H9 (cell line): Measurements from ENCODE around the gene TBXAS1. TPM values are rescaled to one million over a fixed set of nuclear protein-coding genes. Genes with fewer than 3 reads are reported as not detected.

Experiments used
- DNase-seq: peaks from one replicate; pipeline ENCODE4 v3.0.0-alpha.2; 2017
- H2AFZ ChIP-seq: one replicate; pipeline ENCODE4 v1.6.1; 2013; ENCODE audit warnings: mild to moderate bottlenecking, low read length, control low read depth, moderate library complexity
- H2AK5ac ChIP-seq: 2 replicates; pipeline ENCODE4 v1.6.1; 2013; ENCODE audit warnings: low read length, control low read depth, mixed read lengths; ENCODE audit not compliant: insufficient read length
- H2BK120ac ChIP-seq: one replicate; pipeline ENCODE4 v1.6.1; 2013; ENCODE audit warnings: low read depth, mild to moderate bottlenecking, low read length, control low read depth, inconsistent platforms; ENCODE audit not compliant: poor library complexity, severe bottlenecking
- H2BK12ac ChIP-seq: 2 replicates; pipeline ENCODE4 v1.6.1; 2013; ENCODE audit warnings: low read length, control low read depth, mixed read lengths, low read depth; ENCODE audit not compliant: insufficient read length
- H2BK15ac ChIP-seq: 2 replicates; pipeline ENCODE4 v1.6.1; 2013; ENCODE audit warnings: low read depth, low read length, control low read depth
- H2BK20ac ChIP-seq: one replicate; pipeline ENCODE4 v1.6.1; 2013; ENCODE audit warnings: low read depth, mild to moderate bottlenecking, low read length, control low read depth, inconsistent platforms; ENCODE audit not compliant: poor library complexity, severe bottlenecking
- H2BK5ac ChIP-seq: 2 replicates; pipeline ENCODE4 v1.6.1; 2013; ENCODE audit warnings: low read length, control low read depth, mixed read lengths; ENCODE audit not compliant: insufficient read length
- H3K14ac ChIP-seq: 2 replicates; pipeline ENCODE4 v1.6.1; 2013; ENCODE audit warnings: low read length, control low read depth; ENCODE audit not compliant: insufficient read depth
- H3K18ac ChIP-seq: 2 replicates; pipeline ENCODE4 v1.6.1; 2013; ENCODE audit warnings: low read depth, mild to moderate bottlenecking, mixed read lengths, low read length, control low read depth; ENCODE audit not compliant: insufficient read length
- H3K23ac ChIP-seq: 2 replicates; pipeline ENCODE4 v1.6.1; 2013; ENCODE audit warnings: low read length, control low read depth, mixed read lengths, low read depth; ENCODE audit not compliant: insufficient read length
- H3K23me2 ChIP-seq: 2 replicates; pipeline ENCODE4 v1.6.1; 2013; ENCODE audit warnings: low read depth, mild to moderate bottlenecking, mixed read lengths, low read length, control low read depth; ENCODE audit not compliant: insufficient read length, poor library complexity, severe bottlenecking
- H3K27ac ChIP-seq: 2 replicates; pipeline ENCODE4 v1.5.1; 2013; ENCODE audit warnings: low read length, control low read depth, mixed read lengths, low read depth; ENCODE audit not compliant: insufficient read length
- H3K27me3 ChIP-seq: 2 replicates; pipeline ENCODE4 v1.6.1; 2013; ENCODE audit warnings: low read length, control low read depth, inconsistent platforms; ENCODE audit not compliant: insufficient read depth
- H3K4ac ChIP-seq: 2 replicates; pipeline ENCODE4 v1.6.1; 2013; ENCODE audit warnings: low read depth, mild to moderate bottlenecking, control low read depth, inconsistent platforms, low read length, moderate library complexity
- H3K4me1 ChIP-seq: 2 replicates; pipeline ENCODE4 v1.6.1; 2013; ENCODE audit warnings: low read length, control low read depth, inconsistent platforms; ENCODE audit not compliant: insufficient read depth
- H3K4me2 ChIP-seq: 2 replicates; pipeline ENCODE4 v1.6.1; 2013; ENCODE audit warnings: low read length, control low read depth, mixed read lengths; ENCODE audit not compliant: insufficient read length, insufficient read depth
- H3K56ac ChIP-seq: 2 replicates; pipeline ENCODE4 v1.6.1; 2013; ENCODE audit warnings: low read depth, mild to moderate bottlenecking, mixed read lengths, low read length, control low read depth; ENCODE audit not compliant: insufficient read length
- H3K79me1 ChIP-seq: 2 replicates; pipeline ENCODE4 v1.6.1; 2013; ENCODE audit warnings: low read depth, mild to moderate bottlenecking, moderate library complexity, low read length, control low read depth, inconsistent platforms; ENCODE audit not compliant: insufficient read depth, poor library complexity, severe bottlenecking
- H3K79me2 ChIP-seq: 2 replicates; pipeline ENCODE4 v1.6.1; 2013; ENCODE audit warnings: low read length, control low read depth, inconsistent platforms; ENCODE audit not compliant: insufficient read depth
- H3K9ac ChIP-seq: 2 replicates; pipeline ENCODE4 v1.6.1; 2013; ENCODE audit warnings: low read length, control low read depth, mixed read lengths; ENCODE audit not compliant: insufficient read length; ENCODE audit errors: extremely low read depth
- H3K9me3 ChIP-seq: one replicate; pipeline ENCODE4 v1.6.1; 2013; ENCODE audit warnings: low read depth, low read length, inconsistent platforms; ENCODE audit not compliant: control insufficient read depth
- H3T11ph ChIP-seq: one replicate; pipeline ENCODE4 v1.6.1; 2013; ENCODE audit warnings: mild to moderate bottlenecking, low read length, control low read depth, inconsistent platforms
- H4K20me1 ChIP-seq: one replicate; pipeline ENCODE4 v1.6.1; 2013; ENCODE audit not compliant: control insufficient read depth, insufficient read length, insufficient read depth
- H4K5ac ChIP-seq: 2 replicates; pipeline ENCODE4 v1.6.1; 2013; ENCODE audit warnings: low read depth, mild to moderate bottlenecking, mixed read lengths, low read length, control low read depth; ENCODE audit not compliant: insufficient read length
- H4K8ac ChIP-seq: replicated peaks from 2 replicates; pipeline ENCODE4 v1.6.1; 2013; ENCODE audit warnings: low read length, control low read depth, mixed read lengths, low read depth; ENCODE audit not compliant: insufficient read length
- H4K91ac ChIP-seq: 2 replicates; pipeline ENCODE4 v1.6.1; 2013; ENCODE audit warnings: low read depth, mild to moderate bottlenecking, moderate library complexity, mixed read lengths, low read length, control low read depth; ENCODE audit not compliant: insufficient read length
- H3K27ac Mint-ChIP-seq, 3 experiments: 2 replicates in 2 of 3; 3 replicates in 1 of 3; pipeline ENCODE4 v1.8.0; 2020 to 2021; ENCODE audit warnings: mixed read lengths in 3 of 3, mild to moderate bottlenecking in 1 of 3, moderate library complexity in 1 of 3
- H3K27me3 Mint-ChIP-seq: 2 replicates; pipeline ENCODE4 v1.8.0; 2021; ENCODE audit warnings: low read depth, mild to moderate bottlenecking, moderate library complexity, mixed read lengths
- H3K36me3 Mint-ChIP-seq, 3 experiments: 2 replicates in 2 of 3; 3 replicates in 1 of 3; pipeline ENCODE4 v1.8.0; 2020 to 2021; ENCODE audit warnings: low read depth in 3 of 3, mixed read lengths in 3 of 3; ENCODE audit not compliant: insufficient read depth in 1 of 3
- H3K4me1 Mint-ChIP-seq, 2 experiments: 2 replicates each; pipeline ENCODE4 v1.8.0; 2020; ENCODE audit warnings: mixed read lengths in 2 of 2
- H3K4me3 Mint-ChIP-seq, 2 experiments: 2 replicates in 1 of 2; 3 replicates in 1 of 2; pipeline ENCODE4 v1.8.0; 2020 to 2021; ENCODE audit warnings: mild to moderate bottlenecking in 2 of 2, mixed read lengths in 2 of 2, moderate library complexity in 1 of 2
- H3K9me3 Mint-ChIP-seq, 2 experiments: 2 replicates in 1 of 2; 3 replicates in 1 of 2; pipeline ENCODE4 v1.8.0; 2020; ENCODE audit warnings: mild to moderate bottlenecking in 2 of 2, mixed read lengths in 2 of 2, moderate library complexity in 1 of 2
- WGBS: extraction: QIAGEN DNeasy Blood & Tissue Kit; methylation state at CpG from one replicate; pipeline ENCODE4 v1.1.7; 2013; ENCODE audit warnings: missing lambda C conversion rate, low lambda C conversion rate, mixed read lengths; ENCODE audit not compliant: insufficient read length; ENCODE audit errors: extremely low coverage; 5-methylcytosine and 5-hydroxymethylcytosine counted together
- total RNA-seq: library from RNA; stranded (reverse); gene quantifications from 2 replicates; pipeline ENCODE4 v1.2.1, GENCODE V29; 2021
- TF ChIP-seq, protein P1 (sequence below): fragments of 200-600 bp; sonication (generic); conservative IDR thresholded peaks from 3 replicates; pipeline ENCODE4 v1.8.0; 2021; ENCODE audit warnings: antibody characterized with exemption, mild to moderate bottlenecking

The TBXAS1 gene
- total RNA-seq, 1 experiment from 2014 or later, result 0.39 TPM

DNA sequence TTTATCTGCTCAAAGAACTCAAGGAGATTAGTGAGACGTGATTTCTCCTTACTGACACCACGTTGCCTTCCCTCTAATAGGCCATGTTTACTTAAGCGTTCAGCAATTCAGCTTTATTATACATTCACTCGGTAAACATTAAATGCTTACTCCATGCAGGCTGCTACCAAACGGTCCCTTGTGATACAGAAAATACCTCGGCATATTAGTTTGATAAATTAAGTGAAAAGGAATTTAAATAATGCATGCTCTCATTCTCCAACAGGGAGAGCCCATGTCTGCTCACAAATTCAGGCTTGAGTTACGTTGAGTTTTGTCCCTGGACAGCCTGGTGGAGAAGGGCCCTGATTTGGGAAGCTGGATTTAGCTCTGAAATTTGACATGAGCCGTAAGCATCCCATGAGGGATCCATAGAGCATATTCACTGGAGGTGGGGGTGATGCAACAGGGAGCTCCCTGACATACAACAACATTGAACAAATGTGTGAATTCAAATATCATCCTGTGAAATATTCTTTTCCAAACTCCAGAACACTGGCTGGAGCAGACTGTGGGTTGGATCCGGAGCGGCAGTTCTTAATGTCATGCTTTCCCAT lies 86.3 kb downstream of the TBXAS1 start:
- H2AFZ ChIP-seq, result no peak overlapping the region
- H3K14ac ChIP-seq, result no peak overlapping the region
- no peak overlapping the region for H4K5ac ChIP-seq
- H3K27ac ChIP-seq, result no peak overlapping the region
- no peaks in the 10 kb centered on the region for H3K27me3 ChIP-seq
- no peak overlapping the region for H3K4me2 ChIP-seq
- H3K79me2 ChIP-seq, result no peaks in the 10 kb centered on the region
- H3K56ac ChIP-seq, result no peak overlapping the region
- Mint-ChIP-seq H3K36me3 (no peaks in the 10 kb centered on the region), H3K4me1 (peaks cover 4 to 9% of the 10 kb centered on the region in 2 experiments; a peak in 2 of 4 replicates), H3K27me3 (no peaks in the 10 kb centered on the region; the same call in 1 of the 2 replicates), H3K27ac (no peak overlapping the region), H3K9me3 (no peaks in the 10 kb centered on the region), H3K4me3 (no peak overlapping the region)
- no peak overlapping the region for H2BK5ac ChIP-seq
- TF ChIP-seq, protein P1, sequence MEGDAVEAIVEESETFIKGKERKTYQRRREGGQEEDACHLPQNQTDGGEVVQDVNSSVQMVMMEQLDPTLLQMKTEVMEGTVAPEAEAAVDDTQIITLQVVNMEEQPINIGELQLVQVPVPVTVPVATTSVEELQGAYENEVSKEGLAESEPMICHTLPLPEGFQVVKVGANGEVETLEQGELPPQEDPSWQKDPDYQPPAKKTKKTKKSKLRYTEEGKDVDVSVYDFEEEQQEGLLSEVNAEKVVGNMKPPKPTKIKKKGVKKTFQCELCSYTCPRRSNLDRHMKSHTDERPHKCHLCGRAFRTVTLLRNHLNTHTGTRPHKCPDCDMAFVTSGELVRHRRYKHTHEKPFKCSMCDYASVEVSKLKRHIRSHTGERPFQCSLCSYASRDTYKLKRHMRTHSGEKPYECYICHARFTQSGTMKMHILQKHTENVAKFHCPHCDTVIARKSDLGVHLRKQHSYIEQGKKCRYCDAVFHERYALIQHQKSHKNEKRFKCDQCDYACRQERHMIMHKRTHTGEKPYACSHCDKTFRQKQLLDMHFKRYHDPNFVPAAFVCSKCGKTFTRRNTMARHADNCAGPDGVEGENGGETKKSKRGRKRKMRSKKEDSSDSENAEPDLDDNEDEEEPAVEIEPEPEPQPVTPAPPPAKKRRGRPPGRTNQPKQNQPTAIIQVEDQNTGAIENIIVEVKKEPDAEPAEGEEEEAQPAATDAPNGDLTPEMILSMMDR, result no peak
- no peak overlapping the region for H2BK120ac ChIP-seq
- H3K23me2 ChIP-seq, result no peaks in the 10 kb centered on the region
- no peak overlapping the region for H3K4ac ChIP-seq
- H3K4me1 ChIP-seq, result no peaks in the 10 kb centered on the region
- no peak overlapping the region for H3T11ph ChIP-seq
- no peak overlapping the region for H2BK15ac ChIP-seq
- H3K79me1 ChIP-seq, result no peaks in the 10 kb centered on the region
- no peak overlapping the region for H3K23ac ChIP-seq
- no peaks in the 10 kb centered on the region for H3K9me3 ChIP-seq
- no CpG with 5 or more reads among the region's 10 CpGs for WGBS
- H2BK12ac ChIP-seq, result no peak overlapping the region
- H4K20me1 ChIP-seq, result no peaks in the 10 kb centered on the region
- H4K91ac ChIP-seq, result no peak overlapping the region
- no peak for DNase-seq
- no peak overlapping the region for H3K18ac ChIP-seq
- no peak overlapping the region for H2BK20ac ChIP-seq
- no peak overlapping the region for H4K8ac ChIP-seq
- H3K9ac ChIP-seq, result no peak overlapping the region
- no peak overlapping the region for H2AK5ac ChIP-seq
